NK-92 treated with Interleukin-12 subunit alpha and Interleukin-12 subunit beta, amount 100 ng/mL, for 24 hours (cell line): ENCODE results near the gene HSF4.

Experiments used
- DNase-seq: peaks from one replicate; lab custom pipeline; 2025; lab: John Stamatoyannopoulos, UW

HSF4 gene

DNA sequence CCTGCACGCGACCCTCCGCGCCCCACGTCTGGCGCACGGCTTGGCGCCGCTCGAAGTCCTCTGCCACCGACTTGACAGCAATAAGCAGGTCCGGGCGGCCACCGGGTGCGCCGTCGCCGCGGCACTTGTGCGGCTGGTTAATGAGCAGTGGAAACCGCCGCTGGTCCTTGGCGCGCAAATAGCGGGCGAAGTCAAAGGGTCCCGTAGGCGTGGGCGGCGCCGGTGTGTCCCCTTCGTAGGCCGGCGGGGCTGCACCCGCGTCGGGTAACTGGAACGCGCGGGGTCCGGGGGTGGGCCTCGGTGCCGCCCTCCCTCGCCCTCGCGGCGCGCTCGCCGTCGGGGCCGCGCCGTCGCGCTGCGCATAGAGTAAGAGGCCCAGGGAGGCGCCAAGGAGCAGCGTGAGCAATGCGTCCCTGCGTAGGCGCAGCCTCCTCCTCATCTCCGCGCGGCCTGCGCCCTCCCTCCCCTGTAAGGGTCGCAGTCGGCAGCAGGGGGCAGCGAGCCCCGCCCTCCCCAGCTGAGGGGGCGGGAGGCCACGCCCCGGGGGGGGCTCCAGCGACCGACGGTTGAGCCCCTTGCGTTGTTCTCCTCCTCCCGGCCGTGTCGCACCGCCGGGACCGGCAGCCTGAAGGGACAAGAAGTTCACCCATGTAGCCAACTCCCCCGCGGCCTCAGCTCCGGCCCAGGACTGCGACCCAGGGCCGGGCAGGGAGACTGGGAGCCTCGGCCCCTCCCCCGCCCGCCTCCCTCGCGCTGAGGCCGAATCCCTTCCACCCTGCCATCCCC, 14.3 kb upstream of the HSF4 start:
- DNase-seq: no peak

DNA sequence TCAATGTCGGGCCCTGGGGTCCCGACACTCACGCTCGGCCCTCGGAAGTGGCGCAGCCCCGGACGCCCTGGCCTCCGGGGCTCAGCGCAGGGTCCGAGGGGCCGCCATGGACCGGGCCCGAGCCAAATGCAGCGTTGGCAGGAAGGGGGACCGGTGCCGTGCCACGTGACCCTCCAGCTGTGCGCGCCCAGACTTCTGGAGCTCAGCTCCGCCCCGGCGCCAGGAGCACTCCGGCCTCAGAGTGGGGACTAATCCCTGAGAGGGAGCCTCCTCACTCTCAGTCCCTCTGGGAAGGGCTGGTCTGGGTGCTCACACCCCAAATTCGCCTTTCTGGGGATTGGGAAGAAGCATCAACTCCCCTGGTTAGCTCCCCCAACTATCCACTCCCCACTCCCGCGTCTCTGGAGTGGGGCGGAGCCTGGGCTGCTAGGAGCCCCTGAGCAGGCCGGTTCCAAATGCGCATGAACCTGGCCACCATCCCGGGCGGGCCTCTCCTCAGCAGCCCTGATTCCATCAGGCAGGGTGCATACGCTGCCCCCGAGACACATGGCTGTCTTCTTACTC, 13.6 kb upstream of the HSF4 start, which contains the start of gene B3GNT9:
Gene B3GNT9 (minus strand): TSS at position 166 of the 564 bp plus-strand sequence. CDS start 513 bp downstream, outside the sequence.
- no peak for DNase-seq

DNA sequence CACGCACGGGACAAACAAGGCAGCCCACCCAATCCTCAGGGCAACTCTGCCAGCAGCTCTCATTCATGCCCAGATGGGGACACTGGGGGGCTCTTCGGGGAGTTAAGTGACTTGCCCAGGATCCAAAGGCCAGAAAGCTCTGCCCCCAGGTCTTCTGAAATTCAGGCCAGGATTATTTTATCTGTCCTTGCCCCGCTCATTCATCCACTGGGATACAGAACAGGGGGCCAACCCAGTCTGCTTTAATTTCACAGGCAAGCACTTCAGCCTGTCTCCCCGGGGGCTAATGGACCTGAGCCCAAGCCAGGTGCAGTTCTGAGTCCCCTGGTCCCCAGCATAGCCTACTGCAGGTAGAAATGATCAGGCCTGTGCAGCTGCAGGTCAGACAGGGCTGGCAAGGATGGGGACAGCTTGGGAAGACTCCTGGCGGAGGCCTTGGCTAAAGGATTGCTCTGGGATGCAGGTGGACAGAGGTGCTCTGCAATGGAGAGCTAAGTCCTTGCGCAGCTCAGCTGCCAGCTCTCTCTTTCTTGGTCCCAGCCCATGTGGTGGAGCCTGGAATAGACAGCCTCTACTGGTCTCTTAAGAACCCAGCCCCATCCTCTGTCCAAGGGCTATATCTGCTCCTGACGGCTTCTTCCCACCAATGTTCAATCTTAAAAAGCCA, 13.0 kb upstream of the HSF4 start:
- DNase-seq: no peak

DNA sequence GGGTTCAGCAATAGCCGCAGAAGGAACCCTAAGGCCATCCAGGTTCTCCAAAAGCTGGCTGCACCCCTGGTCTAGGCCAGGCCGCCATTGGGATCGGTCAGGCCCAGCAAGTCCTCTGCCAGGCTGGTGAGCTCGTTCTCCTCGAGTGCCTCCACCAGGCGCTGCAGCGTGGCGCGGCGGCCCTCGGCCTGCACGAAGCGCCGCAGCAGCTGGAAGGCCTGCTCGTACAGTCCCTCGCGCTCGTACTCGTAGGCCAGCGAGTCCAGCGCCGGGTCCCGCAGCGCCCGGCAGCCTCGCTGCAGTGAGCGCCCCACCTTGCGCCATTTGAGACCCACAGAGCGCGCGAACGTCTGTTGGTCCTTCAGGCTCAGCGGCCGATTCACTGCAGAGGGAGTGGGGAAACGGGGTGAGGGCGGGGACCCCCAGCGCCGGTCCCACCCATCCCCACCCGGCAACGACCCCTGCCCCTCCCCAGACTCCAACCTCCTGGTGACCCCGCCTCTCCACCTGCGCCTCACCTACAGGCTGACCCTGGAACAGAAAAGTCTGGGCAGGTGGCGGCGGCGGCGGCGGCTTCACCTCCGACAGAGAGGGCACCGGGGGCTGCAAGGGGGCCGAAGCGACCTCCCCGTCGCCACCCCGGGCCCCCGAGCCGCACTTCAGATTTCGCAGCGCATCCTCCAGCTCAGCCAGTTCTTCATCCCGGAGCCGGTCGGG, 9.8 kb upstream of the HSF4 start:
- DNase-seq: no peak

DNA sequence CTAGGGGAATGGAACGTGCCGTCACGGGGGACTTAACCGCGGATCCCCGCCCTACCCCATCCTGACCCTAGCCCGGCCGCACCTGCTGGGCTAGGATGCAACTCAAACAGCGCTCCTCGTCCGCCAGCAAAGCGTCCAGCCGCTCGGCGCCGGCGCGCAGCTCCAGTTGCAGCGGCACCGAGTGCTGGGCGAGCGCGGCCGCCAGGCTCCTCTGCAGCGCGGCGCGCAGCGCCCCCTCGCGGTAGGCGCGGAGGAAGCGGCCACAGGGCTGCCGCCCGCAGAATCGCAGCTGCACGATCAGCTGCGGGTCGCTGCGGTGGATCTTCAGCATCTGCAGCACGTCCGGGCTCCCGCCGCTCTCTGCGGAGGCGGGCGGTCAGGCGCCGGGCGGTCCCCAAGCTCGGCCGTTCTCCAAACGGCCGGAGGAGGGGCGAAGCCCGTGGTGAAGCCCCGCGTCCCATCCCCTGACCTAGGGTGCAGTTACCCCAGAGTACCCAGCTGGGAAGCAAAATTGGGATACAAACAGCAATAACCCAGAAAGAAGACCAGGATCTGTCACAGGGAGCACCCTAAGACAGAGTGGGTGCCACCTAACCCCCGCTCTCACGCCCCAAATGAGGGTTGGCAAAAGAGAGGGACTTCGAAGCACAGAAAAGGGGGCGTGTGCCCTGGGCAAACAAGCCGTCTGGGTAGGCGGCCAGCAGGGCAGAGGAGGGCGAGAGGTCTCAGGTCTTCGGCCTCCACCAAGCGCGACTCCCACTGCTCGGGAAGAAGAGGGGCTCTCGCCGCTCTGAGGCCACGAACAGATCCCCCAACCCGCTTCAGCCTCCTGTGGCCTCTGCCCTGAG, 9.0 kb upstream of the HSF4 start:
- no peak for DNase-seq

DNA sequence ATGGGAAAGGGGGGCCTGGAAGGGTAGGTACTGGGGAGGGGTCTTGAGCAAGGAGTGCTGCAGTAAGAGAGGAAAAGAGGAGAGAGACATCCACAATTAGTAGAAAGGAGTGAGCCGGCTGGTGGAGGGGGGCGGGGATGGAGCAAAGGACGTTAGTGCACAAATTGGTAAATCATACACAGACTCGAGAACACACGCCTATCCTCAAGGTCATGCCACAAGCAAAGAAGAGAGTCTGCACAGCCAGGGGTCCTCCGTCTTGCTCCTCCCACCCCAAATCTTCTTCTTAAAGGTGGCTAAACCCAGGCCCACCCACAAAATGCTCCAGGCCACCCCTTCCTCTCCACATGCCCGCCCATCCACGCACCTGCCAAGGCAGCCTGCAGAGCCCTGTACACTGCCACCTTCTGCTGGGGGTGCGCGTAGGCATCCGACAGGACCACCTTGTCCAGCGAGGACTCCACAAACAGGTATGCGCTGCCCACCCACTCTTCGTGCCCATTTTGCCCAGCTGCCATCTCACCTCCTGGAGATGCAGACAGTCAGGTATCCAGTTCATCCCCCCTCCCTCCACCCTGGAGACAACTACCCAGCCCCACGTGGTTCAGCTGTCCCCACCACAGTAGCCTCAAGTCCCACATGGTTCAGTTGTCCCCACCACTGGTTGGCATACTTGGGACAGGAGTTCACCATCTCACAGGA, 8.3 kb upstream of the HSF4 start:
- DNase-seq: no peak

DNA sequence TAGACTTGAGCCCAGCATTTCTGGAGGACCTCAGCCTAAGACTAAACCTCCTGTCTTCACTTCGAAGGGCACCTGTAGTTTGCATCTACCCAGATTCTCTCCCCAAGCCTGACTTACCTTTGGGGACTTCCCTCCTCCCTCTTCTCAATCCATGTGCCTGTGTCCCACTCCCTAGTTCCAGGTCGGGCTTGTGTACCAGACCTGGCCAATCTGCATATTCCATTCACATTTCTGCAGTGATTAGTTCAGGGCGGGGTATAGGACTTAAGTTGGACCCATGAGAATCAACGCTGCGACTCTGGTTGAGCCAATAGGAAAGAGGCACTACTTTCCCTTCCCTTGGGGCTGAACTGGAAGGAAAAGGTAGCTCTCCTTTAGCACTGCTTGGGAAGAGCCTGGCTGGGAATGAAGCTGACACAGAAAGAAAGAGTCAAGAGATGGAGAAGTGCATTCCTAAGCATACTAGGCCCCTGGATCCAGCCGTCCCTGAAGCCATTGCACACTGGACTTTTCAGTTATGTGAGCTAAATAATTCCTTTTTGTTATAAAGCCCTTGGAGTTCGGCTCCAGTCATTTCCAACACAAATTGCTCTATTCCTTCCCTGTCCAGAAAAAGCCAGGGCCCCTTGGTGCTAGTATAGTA, 7.3 kb upstream of the HSF4 start:
- no peak for DNase-seq

DNA sequence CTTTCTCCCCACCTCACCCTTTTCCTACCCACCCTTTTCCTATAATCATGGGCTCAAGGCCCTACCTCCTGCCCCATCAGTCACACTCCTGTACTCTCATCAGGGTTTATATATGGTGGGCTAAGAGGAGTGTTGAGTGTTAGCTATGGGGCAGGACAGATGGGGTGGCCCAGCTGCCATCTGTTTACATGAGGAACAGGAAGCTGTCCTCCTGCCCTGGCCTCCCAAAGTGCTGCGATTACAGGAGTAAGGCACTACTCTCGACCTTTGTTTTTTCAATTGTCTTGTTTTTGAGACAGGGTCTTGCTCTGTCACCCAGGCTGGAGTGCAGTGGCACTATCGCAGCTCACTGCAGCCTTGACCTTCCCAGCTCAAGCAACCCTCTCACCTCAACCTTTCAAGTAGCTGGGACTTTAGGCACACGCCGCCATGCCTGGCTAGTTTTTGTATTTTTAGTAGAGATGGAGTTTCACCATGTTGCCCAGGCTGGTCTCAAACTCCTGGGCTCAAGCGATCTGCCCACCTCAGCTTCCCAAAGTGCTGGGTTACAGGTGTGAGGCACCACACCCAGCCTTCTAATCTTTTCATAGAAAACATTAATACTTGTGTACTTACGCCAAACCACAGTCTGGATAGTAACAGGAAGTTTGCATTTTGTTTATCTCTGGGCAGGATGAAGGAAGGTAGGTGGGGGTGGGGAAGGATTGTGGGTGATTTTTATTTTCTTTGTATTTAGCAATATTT, 6.5 kb upstream of the HSF4 start:
- DNase-seq: no peak

DNA sequence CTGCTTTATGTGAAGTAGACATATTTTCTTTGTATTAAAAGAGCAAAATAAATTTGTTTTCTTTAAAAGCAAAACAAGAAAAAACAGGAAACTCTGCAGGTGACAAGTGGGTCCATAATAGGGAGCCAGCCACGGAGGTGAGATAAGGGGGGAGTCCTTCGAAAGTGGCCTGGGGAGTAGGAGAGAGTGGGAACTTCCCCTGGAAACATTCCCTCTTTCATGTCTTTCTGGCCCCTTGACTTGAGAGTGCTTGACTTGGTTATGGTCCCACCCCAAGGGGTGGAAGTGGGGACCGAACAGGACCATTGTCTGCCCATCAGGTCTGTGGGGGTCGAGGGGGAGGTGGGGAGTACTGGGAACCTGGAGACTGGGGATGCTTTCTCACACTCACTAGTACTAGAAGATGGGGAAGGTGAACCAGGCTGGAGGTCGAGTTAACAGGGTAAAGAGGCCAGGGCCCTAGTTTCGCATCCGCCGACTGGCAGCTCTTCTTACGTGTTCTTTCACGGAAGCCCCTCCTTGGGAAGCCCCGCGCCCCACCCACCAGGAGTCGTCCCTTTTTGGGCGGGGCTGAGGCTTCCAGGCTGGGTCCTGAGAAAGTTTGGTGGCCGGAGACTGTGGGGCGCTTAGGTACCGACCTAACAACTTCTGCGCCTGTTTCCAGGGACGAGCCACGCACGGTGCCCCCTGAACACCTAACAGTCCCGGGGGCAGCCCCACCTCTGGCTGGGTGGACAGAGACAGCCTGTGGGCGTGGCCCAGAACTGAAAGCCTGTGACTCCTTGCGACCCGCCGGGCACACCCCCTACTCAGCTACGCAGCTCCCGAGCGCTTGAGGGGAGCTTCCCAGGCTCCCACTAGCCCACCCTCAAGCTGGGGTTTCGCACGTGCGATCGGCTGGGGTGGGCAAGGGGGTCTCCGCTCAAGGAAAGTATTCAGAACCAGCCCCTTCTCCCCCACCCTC, 5.6 kb upstream of the HSF4 start:
- no peak for DNase-seq

DNA sequence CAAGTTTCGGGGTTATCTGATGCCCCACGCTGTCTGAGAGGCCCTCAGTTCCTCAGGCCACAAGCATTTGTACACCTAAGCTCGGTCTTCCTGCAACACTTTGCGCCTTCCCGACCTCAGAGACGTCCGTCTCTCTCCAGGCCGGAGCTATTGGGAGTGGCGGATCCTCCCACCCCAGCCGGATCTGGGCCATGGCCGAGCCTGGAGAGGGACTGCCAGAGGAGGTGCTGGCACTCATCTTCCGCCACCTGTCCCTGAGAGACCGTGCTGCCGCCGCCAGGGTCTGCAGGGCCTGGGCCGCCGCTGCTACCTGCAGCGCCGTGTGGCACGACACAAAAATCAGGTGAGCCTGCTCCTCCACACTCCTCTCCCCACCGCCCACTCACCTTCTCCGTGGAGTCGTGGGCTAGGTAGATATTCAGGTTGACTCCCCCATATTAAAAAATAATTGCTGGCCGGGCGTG, 2.9 kb upstream of the HSF4 start:
- DNase-seq: no peak

DNA sequence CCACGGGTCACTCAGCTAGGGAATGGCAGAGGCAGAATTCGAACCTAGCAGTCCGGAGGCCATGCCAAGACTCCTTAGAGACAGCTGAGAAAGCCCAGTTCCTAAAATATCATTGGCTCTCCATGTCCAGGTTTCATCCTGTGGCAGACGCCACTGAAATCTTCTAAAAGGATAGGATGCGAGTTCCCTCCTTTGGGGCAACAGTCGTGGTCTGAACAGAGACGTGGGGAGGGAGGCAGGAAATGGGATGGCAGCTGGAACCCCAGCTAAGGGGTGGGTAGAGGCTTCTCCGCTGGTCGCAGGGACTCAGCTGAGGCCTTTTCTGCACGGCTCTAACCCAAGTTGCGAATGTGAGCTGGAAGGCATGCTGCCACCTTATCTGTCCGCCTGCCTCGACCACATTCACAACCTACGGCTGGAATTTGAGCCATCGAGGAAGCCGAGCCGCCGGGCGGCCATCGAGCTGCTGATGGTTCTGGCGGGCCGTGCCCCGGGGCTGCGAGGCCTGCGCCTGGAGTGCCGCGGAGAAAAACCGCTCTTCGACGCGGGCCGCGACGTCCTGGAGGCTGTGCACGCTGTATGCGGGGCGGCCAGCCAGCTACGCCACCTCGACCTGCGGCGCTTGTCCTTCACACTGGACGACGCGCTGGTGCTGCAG, 1.9 kb upstream of the HSF4 start:
- no peak for DNase-seq

DNA sequence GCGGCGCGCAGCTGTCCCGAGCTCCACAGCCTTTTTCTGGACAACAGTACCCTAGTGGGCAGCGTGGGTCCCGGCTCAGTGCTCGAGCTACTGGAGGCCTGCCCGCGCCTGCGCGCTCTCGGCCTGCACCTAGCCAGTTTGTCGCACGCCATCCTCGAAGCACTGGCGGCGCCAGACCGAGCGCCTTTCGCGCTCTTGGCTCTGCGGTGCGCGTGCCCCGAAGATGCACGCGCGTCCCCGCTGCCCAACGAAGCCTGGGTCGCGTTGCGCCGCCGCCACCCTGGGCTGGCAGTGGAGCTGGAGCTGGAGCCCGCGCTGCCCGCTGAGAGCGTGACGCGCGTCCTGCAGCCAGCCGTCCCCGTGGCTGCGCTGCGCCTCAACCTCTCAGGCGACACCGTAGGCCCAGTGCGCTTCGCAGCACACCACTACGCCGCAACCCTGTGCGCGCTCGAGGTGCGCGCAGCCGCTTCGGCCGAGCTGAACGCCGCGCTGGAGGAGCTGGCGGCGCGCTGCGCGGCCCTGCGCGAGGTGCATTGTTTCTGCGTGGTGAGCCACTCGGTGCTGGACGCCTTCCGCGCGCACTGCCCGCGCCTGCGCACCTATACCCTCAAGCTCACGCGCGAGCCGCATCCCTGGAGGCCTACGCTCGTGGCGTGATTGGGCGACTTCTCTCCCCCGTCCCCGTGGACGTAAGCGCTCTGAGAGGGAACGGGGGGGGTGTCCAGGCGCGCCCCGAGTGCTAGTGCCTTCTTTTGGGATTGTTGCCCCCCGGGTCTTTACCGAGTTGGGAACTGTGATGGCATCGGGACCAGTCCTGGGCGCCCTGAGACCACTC, 1.2 kb upstream of the HSF4 start:
- DNase-seq: no peak

DNA sequence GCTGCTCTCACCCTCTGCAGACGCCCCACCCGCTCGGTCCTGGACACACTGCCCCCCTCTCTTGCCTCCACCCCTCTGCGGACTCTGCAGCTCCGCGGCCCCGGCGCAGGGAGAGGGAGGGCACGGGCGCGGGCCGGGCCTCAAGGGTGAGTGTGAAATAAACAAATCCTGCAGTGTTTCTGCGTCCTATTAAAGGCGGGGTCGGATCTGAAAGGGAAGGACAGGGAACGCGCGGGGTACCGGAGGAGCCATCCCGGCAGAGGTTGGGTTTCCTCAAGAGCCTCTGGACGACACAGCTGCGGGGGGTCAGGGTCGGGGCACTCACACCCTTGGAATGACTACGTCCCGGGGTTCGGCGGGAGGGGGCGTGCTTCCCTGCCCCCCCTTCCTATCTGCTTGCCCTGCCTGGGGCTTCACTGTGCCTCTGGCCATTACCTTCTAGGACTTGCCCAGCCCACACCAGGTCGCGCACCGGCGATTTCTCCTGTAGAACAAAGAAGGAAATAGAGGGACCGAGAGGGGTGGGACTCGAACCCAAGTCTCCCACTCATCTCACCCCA, 466 bp upstream of the HSF4 start:
- no peak for DNase-seq

DNA sequence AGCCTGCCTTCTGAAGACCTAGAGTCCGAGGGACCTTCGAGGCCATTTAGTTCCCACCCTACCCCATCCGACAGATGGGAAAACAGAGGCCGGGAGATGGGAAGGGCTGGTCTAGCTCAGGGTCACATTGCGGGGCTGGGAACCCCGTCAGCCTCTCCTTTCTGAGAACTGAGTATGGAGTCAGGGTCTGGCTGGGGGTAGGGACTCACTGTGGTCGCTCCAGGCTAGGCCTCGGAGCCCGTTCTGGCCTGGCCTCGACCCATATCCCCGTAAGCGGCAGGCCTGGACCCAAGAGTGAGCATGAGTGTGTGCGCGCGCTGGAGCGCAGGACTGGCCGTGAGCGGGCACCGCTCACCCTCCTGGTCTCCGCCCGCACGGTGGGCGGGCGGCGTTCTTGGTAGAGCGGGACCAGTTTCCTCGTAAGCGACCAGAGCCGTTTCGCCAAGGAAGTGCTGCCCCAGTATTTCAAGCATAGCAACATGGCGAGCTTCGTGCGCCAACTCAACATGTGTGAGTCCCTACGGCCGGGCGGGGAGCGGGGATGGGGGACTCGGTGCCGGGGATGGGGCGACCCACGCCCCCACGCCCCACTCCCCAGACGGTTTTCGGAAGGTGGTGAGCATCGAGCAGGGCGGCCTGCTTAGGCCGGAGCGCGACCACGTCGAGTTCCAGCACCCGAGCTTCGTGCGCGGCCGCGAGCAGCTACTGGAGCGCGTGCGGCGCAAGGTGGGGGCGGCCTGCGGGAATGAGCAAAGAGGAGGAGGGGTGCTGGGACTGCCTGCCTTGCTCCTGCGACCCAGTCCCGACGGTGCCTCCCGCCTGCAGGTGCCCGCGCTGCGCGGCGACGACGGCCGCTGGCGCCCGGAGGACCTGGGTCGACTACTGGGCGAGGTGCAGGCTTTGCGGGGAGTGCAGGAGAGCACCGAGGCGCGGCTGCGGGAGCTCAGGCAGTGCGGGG, 855 bp downstream of the HSF4 start:
- DNase-seq: no peak

DNA sequence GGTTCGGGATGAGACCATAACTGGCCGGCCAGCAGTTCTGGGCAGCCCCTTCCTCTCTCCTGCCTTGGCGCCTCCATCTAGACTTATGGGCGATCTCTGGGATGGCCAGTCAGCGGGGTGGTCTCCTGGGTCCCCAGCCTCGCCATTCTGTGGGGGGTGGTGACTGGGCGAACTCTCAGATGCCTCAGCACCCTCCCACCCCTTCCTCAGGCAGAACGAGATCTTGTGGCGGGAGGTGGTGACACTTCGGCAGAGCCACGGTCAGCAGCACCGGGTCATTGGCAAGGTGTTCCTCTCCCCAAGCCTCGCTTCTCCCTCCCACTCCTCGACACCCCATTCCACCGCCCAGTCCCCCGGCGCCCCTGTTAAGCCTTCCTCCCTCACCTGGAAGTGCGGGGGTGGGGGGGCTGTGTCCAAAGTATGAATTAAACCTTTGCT, 1.6 kb downstream of the HSF4 start:
- no peak for DNase-seq
